GM20431 (cell line): ENCODE measurements around the gene FBXL19.

ENCODE experiments used
- in situ Hi-C: fragments of 300-500 bp; cut with MseI, MboI; formaldehyde crosslinking; loops from one replicate; pipeline ENCODE4 v1.15.0; 2020; ENCODE audit warnings: low sequenced_read_pairs; ENCODE audit not compliant: unreplicated experiment

FBXL19 gene

GRCh38 chr16:30941600-30942425 lies 18.4 kb downstream of the FBXL19 start:
- in situ Hi-C loops, result no loop called here

GRCh38 chr16:30942426-30942806 lies 19.0 kb downstream of the FBXL19 start:
- in situ Hi-C loops, result no loop called here

GRCh38 chr16:30944352-30944751 lies 21.0 kb downstream of the FBXL19 start:
- in situ Hi-C loops, result no loop called here

GRCh38 chr16:30946671-30947540 lies 23.5 kb downstream of the FBXL19 start:
- in situ Hi-C loops, result no loop called here

- in situ Hi-C loops, result no loop called here
Measured at GRCh38 chr16:30947541-30947858, 24.1 kb downstream of the FBXL19 start.

- in situ Hi-C loops, result no loop called here
Measured at GRCh38 chr16:30947859-30948666, 24.7 kb downstream of the FBXL19 start.

GRCh38 chr16:30948667-30949649 lies 25.6 kb downstream of the FBXL19 start, which contains the start of gene ORAI3:
Gene ORAI3, plus strand, starts transcription at chr16:30949068. Its CDS starts 222 bp downstream, at chr16:30949290.
- in situ Hi-C loops, result no loop called here

- in situ Hi-C loops, result no loop called here
Measured at GRCh38 chr16:30949650-30950515, 26.5 kb downstream of the FBXL19 start.

- in situ Hi-C loops, result no loop called here
Measured at GRCh38 chr16:30950516-30951065, 27.2 kb downstream of the FBXL19 start.

- in situ Hi-C loops, result no loop called here
Measured at GRCh38 chr16:30951193-30951592, 27.8 kb downstream of the FBXL19 start.

GRCh38 chr16:30951750-30952149 lies 28.4 kb downstream of the FBXL19 start:
- in situ Hi-C loops, result no loop called here

- in situ Hi-C loops, result no loop called here
Measured at GRCh38 chr16:30953111-30953510, 29.7 kb downstream of the FBXL19 start.

- in situ Hi-C loops, result no loop called here
Measured at GRCh38 chr16:30953511-30954124, 30.2 kb downstream of the FBXL19 start.

GRCh38 chr16:30954993-30955392 lies 31.6 kb downstream of the FBXL19 start:
- in situ Hi-C loops, result no loop called here

- in situ Hi-C loops, result no loop called here
Measured at GRCh38 chr16:30956601-30957455, 33.5 kb downstream of the FBXL19 start.

- in situ Hi-C loops, result no loop called here
Measured at GRCh38 chr16:30957456-30958174, 34.2 kb downstream of the FBXL19 start, which contains the start of gene SETD1A. Gene SETD1A, plus strand, starts transcription at chr16:30957754. Its CDS starts 978 bp downstream, at chr16:30958732.
